ENCODE data around the gene CNOT6L. TPM values are rescaled to one million over a fixed set of nuclear protein-coding genes. Genes with fewer than 3 reads are reported as not detected.
"Not testable (repeated sequence)": the region's sequence is repeated elsewhere in the genome, so short reads cannot be mapped to it uniquely, and the experiment has no call there.

CNOT6L gene
- 3.1 and 7.2 TPM in 2 replicates for total RNA-seq (2014; rRNA removed; shearing (Covaris generic))
- 3.5 and 4.5 TPM in 2 replicates for polyA plus RNA-seq (2015; cell fraction: cytosol; rRNA removed)
- polyA plus RNA-seq (2015; cell fraction: nucleus; rRNA removed) = 5.3 and 11.0 TPM in 2 replicates

GRCh38 chr4:77818602-77819403 lies at the start of gene CNOT6L:
CNOT6L (minus strand) TSS chr4:77819368; CDS start chr4:77819308, 60 bp downstream.
- in situ Hi-C loops (cut with HindIII; ENCODE audit: low pct_unique_long_range_greater_than_20kb, low sequenced_read_pairs) = no loop called here
- peak; percentile 27 for DNase-seq (ENCODE audit: low read depth, low spot score)

GRCh38 chr4:77865259-77865658 lies 46.1 kb upstream of the CNOT6L start:
- in situ Hi-C loops (cut with HindIII; ENCODE audit: low pct_unique_long_range_greater_than_20kb, low sequenced_read_pairs) = no loop called here
- DNase-seq (ENCODE audit: low read depth, low spot score) = no peak

- peak; percentile 14 for DNase-seq (ENCODE audit: low read depth, low spot score)
- in situ Hi-C loops (cut with HindIII; ENCODE audit: low pct_unique_long_range_greater_than_20kb, low sequenced_read_pairs) = not testable (repeated sequence)
Observed at GRCh38 chr4:77863341-77863740, 44.2 kb upstream of the CNOT6L start.

GRCh38 chr4:77862478-77863216 lies 43.5 kb upstream of the CNOT6L start, which contains the start of gene MRPL1:
MRPL1 (plus strand) TSS chr4:77862830; CDS start chr4:77862849, 19 bp downstream.
- in situ Hi-C loops (cut with HindIII; ENCODE audit: low pct_unique_long_range_greater_than_20kb, low sequenced_read_pairs) = no loop called here
- peak; percentile 94 for DNase-seq (ENCODE audit: low read depth, low spot score)

- in situ Hi-C loops (cut with HindIII; ENCODE audit: low pct_unique_long_range_greater_than_20kb, low sequenced_read_pairs) = no loop called here
- DNase-seq (ENCODE audit: low read depth, low spot score) = no peak
Observed at GRCh38 chr4:77861495-77861894, 42.3 kb upstream of the CNOT6L start.

- in situ Hi-C loops (cut with HindIII; ENCODE audit: low pct_unique_long_range_greater_than_20kb, low sequenced_read_pairs) = no loop called here
- no peak for DNase-seq (ENCODE audit: low read depth, low spot score)
Observed at GRCh38 chr4:77859256-77859655, 40.1 kb upstream of the CNOT6L start.

- in situ Hi-C loops (cut with HindIII; ENCODE audit: low pct_unique_long_range_greater_than_20kb, low sequenced_read_pairs) = no loop called here
- no peak for DNase-seq (ENCODE audit: low read depth, low spot score)
Observed at GRCh38 chr4:77856152-77856551, 37.0 kb upstream of the CNOT6L start.

- DNase-seq (ENCODE audit: low read depth, low spot score) = no peak
- in situ Hi-C loops (cut with HindIII; ENCODE audit: low pct_unique_long_range_greater_than_20kb, low sequenced_read_pairs) = no loop called here
Observed at GRCh38 chr4:77854431-77855111, 35.4 kb upstream of the CNOT6L start.

GRCh38 chr4:77852892-77853495 lies 33.8 kb upstream of the CNOT6L start:
- no peak for DNase-seq (ENCODE audit: low read depth, low spot score)
- in situ Hi-C loops (cut with HindIII; ENCODE audit: low pct_unique_long_range_greater_than_20kb, low sequenced_read_pairs) = no loop called here

GRCh38 chr4:77849278-77849965 lies 30.3 kb upstream of the CNOT6L start:
- in situ Hi-C loops (cut with HindIII; ENCODE audit: low pct_unique_long_range_greater_than_20kb, low sequenced_read_pairs) = no loop called here
- no peak for DNase-seq (ENCODE audit: low read depth, low spot score)

- no peak for DNase-seq (ENCODE audit: low read depth, low spot score)
- in situ Hi-C loops (cut with HindIII; ENCODE audit: low pct_unique_long_range_greater_than_20kb, low sequenced_read_pairs) = no loop called here
Observed at GRCh38 chr4:77848508-77848907, 29.3 kb upstream of the CNOT6L start.

GRCh38 chr4:77845929-77846328 lies 26.8 kb upstream of the CNOT6L start:
- DNase-seq (ENCODE audit: low read depth, low spot score) = no peak
- in situ Hi-C loops (cut with HindIII; ENCODE audit: low pct_unique_long_range_greater_than_20kb, low sequenced_read_pairs) = no loop called here

GRCh38 chr4:77845400-77845799 lies 26.2 kb upstream of the CNOT6L start:
- DNase-seq (ENCODE audit: low read depth, low spot score) = no peak
- in situ Hi-C loops (cut with HindIII; ENCODE audit: low pct_unique_long_range_greater_than_20kb, low sequenced_read_pairs) = no loop called here

- in situ Hi-C loops (cut with HindIII; ENCODE audit: low pct_unique_long_range_greater_than_20kb, low sequenced_read_pairs) = no loop called here
- DNase-seq (ENCODE audit: low read depth, low spot score) = no peak
Observed at GRCh38 chr4:77844363-77844762, 25.2 kb upstream of the CNOT6L start.

GRCh38 chr4:77843628-77844027 lies 24.5 kb upstream of the CNOT6L start:
- in situ Hi-C loops (cut with HindIII; ENCODE audit: low pct_unique_long_range_greater_than_20kb, low sequenced_read_pairs) = no loop called here
- DNase-seq (ENCODE audit: low read depth, low spot score) = no peak

GRCh38 chr4:77834403-77834802 lies 15.2 kb upstream of the CNOT6L start:
- in situ Hi-C loops (cut with HindIII; ENCODE audit: low pct_unique_long_range_greater_than_20kb, low sequenced_read_pairs) = no loop called here
- no peak for DNase-seq (ENCODE audit: low read depth, low spot score)

- DNase-seq (ENCODE audit: low read depth, low spot score) = no peak
- in situ Hi-C loops (cut with HindIII; ENCODE audit: low pct_unique_long_range_greater_than_20kb, low sequenced_read_pairs) = no loop called here
Observed at GRCh38 chr4:77833126-77833724, 14.1 kb upstream of the CNOT6L start.
